NCI-H774 (cell line): Measurements from ENCODE around the gene LY6G5B.
"Not testable (repeated sequence)": the region's sequence is repeated elsewhere in the genome, so short reads cannot be mapped to it uniquely, and the experiment has no call there.

Source experiments
- DNase-seq: peaks from one replicate; lab custom pipeline; 2025; lab: John Stamatoyannopoulos, UW

LY6G5B gene

GRCh38 chr6:31691078-31691463 lies 21.3 kb downstream of the LY6G5B start:
- no peak for DNase-seq

DNA sequence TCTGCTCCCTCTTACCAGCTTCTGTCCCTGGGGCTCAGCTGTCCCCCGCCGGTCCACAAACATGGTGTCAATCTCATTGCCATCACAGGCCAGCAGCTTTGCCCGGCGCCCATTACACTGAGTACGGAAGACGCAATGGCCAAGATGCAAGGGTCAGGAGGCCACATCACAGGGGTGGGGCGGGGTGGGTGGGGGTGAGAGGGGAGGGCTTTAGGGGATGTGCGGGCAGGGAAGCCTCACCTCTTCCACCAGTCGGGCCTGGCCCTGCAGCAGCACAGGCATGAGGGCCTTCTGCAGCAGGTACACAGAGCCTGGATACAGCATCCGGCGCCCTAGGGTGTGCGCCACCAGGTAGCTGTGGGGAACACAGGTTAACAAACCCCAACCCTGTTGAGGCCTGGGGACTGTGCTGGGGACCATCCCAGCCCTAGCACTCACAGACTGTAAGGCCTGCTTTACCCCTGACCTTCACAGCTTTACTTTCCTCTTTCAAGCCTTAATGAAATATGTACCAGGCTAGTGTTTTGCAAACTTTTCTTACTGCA lies 21.9 kb downstream of the LY6G5B start:
- no peak for DNase-seq

DNA sequence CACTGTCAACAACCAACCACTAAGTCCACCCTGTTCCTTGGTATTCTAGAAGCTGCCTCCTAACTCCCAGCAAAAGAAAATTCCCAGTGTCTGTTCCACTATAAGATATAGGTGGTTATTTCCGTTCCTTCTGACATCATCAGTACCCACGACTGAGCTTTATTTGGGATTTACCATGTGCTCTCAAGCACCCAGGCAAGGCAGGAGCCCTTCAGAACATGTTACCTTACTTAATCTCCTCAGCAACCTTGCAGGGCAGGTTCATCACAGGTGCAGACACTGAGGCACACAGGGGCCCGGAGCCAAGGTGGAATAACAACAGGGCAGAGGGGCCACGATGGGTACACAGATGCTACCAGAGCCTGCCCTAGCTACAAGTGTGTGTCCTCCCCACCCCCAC lies 22.6 kb downstream of the LY6G5B start:
- no peak for DNase-seq

GRCh38 chr6:31692886-31693285 lies 23.1 kb downstream of the LY6G5B start:
- no peak for DNase-seq

DNA sequence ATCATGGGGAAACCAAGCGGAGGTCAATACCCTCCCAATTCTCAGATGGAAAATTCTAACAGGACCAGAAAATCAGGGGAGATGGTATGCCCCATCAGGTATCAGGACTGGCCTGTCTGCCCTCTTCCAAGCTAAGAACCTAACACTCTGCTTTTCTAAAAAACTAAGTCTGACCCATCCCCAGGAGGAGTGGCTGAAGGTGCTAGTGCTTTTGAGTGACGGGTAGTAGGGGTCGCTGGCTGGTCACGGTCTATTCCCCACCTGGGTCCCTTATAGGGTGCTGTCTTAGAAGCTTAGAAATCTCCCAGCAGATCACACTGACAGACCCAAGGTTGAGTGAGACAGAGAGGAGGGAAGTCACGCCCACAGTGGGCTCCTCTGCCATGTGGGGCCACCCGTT lies 23.8 kb downstream of the LY6G5B start:
- no peak for DNase-seq

DNA sequence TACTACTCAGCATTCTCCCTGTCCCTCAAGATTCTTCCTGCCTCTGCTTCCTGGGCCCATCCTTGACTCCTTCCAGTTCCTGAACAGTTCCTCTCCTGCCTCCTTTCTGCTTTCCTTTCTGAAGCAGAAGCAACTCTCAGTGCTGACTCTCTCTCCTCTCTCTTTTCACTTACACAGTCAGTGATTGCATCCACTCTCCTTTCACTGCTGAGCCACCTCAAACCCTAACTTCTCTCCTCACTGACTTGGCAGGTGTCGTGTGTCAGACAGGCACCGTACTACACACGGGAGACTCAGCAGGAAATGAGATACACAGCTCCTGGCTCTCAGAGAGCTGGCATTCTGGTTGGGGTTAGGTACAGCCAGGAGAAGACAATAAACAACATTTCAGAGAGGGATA lies 27.8 kb downstream of the LY6G5B start:
- DNase-seq, result no peak

GRCh38 chr6:31700740-31701401 lies 31.1 kb downstream of the LY6G5B start:
- DNase-seq, result no peak

DNA sequence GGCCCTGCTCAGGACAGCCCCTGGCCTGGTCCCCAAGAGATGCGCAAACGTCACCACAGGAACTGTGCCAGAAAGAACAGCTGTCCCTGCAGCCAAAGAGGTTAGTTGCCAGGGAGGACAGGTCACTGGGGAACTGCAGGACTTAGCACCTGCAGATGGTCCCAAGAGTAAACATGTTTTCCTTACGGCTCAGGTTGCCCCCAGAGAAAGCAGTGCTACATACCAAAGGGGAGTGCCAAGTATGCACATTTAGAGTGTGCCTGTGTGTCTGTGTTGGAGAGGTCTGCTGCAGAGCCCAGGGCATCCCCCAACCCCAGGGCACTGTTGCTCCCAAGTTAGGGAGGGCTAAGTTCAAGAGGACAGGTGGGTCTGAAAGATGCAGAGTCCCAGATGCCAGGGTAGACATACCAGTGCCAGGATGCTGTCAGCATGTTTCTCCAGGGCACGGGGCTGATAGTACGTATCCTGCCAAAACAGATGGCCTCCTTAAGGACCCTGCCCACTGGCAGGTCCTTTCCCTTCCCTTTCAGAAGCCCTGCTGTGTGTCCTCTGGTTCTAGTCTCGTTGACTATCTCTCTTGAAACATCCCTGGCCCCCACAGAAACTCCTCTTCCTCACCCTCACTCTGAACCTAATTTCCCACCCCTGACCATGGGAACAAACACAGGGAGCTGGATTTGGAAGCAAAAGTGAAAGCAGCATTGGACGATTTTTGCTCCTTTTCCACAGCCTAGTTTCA lies 32.1 kb downstream of the LY6G5B start:
- DNase-seq, result peak; percentile 25

DNA sequence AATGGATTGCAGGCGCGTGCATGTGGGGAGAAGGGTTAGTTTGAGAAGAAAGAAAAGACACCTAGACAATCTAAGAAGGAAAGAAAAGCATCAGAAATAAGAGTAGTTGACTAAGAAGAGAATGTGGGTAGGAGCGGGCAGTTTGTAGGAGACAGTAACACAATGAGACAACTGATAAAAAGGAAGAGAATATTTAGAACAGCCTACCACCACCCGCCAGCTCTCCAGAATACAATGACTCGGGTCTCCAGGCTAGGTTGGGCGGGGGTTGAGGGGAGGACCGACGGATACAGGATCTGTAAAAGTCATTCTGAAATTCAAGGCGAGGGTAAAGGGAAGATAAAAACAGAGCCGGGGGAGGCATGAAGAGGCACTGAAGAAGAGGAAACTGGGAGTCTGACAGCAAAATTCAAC lies 32.6 kb downstream of the LY6G5B start:
- no peak for DNase-seq

DNA sequence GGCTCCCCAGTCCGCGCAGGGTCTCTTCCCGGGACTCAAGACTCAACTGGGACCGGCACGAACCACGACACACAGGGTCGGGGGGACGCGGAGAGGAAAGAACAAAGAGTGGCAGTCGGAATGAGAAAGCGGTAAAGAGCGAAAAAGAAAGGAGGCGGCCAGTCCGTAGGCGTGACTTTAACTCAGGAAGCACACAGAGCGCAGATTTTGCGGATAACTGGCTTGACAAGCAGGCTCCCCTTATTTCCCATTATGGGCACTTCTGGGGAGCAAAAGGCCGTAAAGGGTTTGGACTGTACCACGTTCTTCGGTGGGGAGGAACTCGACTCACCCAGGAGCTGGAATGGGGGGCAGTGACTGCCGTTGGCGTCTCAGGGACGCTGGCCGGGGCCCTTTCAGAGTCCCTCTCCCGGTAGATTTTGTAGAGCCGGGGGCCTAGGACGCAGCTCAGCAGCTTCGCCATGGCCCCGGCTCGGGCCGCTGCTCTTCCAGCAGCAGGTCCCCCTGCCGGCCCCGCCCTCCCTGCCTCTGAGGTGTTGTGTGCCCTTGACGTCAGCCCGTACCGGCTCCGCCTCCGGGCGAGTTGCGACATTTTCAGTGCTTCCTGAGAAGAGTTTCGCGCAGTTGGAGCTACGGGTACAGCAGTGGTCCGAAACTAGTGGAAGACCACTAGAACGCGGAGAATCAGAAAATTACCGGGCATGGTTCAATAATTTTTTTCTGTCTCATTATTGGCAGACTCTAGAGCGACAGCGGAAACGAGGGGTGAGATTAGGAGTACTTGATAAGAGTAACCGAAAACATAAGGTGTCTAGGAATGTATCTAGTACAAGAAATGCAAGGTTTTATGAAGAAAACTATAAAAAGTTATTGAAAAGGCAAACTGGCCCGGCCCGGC lies 33.3 kb downstream of the LY6G5B start, which contains the start of gene ABHD16A:
Gene ABHD16A, minus strand, starts transcription at position 506 of the 898 bp plus-strand sequence. Its CDS starts 43 bp downstream, at position 463.
- DNase-seq, result peak; percentile 95

DNA sequence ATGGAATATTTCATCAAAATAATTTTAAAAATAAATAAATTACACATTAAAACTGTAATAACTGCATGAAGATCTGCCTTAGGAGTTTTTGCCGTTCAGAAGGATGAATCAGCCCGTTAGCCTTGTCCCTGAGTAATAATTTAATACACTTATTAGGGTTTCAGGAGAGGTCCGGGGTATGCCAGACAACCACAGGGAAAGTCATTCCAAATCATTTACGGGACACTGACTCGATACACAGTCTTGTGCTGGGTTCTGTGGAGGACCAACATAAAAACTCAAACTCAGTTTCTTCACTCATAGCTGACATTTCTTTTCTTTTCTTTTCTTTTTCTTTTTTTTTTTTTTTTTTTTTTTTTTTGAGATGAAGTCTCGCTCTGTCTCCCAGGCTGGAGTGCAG lies 36.2 kb downstream of the LY6G5B start:
- DNase-seq, result no peak

GRCh38 chr6:31706599-31706998 lies 36.8 kb downstream of the LY6G5B start, which contains the start of gene LY6G6F:
Gene LY6G6F, plus strand, starts transcription at chr6:31706866. Its CDS starts 41 bp downstream, at chr6:31706907.
- no peak for DNase-seq

GRCh38 chr6:31707701-31708100 lies 37.9 kb downstream of the LY6G5B start:
- DNase-seq, result no peak

DNA sequence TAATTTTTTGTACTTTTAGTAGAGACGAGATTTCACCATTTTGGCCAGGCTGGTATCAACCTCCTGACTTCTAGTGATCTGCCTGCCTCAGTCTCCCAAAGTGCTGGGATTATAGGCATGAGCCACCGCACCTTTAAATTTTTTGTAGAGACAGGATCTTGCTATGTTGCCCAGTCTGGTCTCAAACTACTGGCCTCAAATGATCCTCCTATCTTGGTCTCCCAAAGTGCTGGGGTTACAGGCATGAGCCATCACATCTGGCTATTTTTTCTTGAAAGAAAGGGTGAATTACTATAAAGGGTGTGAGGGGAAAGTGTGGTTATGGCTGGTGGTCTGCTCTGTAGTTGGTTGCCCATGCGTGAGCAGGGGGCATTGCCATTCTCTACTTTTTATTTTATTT lies 38.4 kb downstream of the LY6G5B start:
- no peak for DNase-seq

GRCh38 chr6:31709157-31709556 lies 39.4 kb downstream of the LY6G5B start:
- not testable (repeated sequence) for DNase-seq

DNA sequence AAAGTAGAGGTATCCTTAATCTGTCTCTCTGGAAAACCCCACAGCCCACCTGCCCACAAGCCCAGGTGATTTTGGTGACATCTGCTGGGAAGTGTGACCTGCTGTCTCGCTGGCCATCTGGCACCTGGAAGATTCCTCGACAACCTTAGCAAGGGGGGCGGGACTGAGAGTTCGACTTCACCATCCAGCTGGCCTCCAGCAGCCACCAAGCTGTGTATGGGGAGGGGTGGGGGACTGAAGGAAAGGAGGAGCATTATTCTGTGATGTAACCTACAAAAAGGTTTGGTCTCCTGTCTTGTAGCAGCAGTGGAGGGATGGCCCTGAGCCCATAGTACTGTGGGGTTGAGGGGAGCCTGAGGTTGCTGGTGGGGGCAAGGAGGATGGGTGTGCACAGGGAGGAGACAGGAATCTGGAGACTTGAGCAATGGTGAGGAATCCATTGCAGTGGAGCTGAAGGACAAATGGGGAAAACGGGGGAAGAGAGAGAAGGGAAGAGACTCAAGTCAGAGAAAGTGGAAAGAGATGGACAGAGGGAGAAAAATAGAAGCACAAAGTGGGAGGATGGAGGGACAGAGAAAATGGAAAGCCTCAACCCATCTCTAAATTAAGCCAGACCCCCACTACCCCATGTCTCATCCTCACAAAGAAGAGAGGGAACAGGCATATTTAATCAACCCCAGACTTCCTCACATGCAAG lies 40.9 kb downstream of the LY6G5B start:
- DNase-seq, result no peak

GRCh38 chr6:31711233-31711632 lies 41.5 kb downstream of the LY6G5B start:
- no peak for DNase-seq

- no peak for DNase-seq
Observed at GRCh38 chr6:31712296-31712695, 42.5 kb downstream of the LY6G5B start.

GRCh38 chr6:31713465-31713864 lies 43.7 kb downstream of the LY6G5B start:
- no peak for DNase-seq

DNA sequence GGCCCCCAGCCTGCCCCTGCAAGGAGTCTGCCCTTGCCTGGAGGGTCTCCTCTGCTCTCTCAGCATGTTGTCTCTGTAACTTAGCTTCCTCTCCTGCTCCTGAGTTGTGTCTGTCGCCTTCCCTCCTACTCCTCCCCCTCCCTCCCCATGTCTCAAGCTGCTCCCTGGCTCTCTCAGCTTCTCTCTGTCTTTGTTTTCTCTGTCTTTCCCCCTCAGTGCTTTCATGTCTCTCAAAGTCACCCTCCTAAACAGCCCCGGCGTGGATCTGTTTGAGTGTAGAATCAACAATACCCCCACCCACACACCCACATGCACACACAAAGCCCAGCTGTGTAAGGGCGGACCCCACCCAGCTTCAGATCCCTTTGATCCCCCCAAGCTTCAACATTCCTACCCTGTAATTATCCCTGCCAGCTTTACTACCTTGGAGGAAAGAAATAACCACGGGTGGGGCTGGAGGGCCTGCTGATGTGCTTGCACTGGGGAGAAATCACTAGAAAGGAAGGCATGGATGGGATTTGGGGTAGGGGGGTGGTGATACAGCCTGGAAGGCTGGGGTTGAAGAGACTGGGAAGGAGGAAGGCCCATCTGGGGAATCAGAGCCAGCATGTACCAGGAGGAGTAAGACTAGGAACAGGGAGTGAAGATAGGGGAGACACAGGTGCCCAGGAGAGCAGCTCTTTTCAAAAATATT lies 44.4 kb downstream of the LY6G5B start:
- DNase-seq, result no peak
